ENCODE results near the gene SCN11A. TPM values are rescaled to one million over a fixed set of nuclear protein-coding genes. Genes with fewer than 3 reads are reported as not detected.

The SCN11A gene
- total and polyA plus RNA-seq, 2 of the 13 experiments (the other 11 are each of a cell fraction or from before 2014, with no cell fraction given): 0.02 to 0.11 TPM

- TF ChIP-seq ZBTB44 (CRISPR knock-in tag; IDR thresholded peaks at IDR 0.05) (no peak), ZNF709 (CRISPR knock-in tag; IDR thresholded peaks at IDR 0.05) (no peak), SCMH1 (CRISPR knock-in tag; IDR thresholded peaks at IDR 0.05; ENCODE audit: borderline replicate concordance) (no peak), TEF (CRISPR knock-in tag; IDR thresholded peaks at IDR 0.05) (no peak), EED (CRISPR knock-in tag; IDR thresholded peaks at IDR 0.05) (no peak), NFAT5 (CRISPR knock-in tag; IDR thresholded peaks at IDR 0.05) (no peak), ZMYM2 (CRISPR knock-in tag; IDR thresholded peaks at IDR 0.05) (no peak)
These were observed 34.4 kb upstream of the SCN11A start (continued) for GRCh38 chr3:39086144-39086543.
